ENCODE measurements around the gene RAB11FIP2. TPM values are rescaled to one million over a fixed set of nuclear protein-coding genes. Genes with fewer than 3 reads are reported as not detected.

Gene RAB11FIP2
- total RNA-seq: 8.2 and 18.4 TPM in 2 replicates
- polyA plus RNA-seq: 9.8 and 12.8 TPM in 2 replicates

GRCh38 chr10:118046395-118047156 lies at the start of gene RAB11FIP2:
Gene RAB11FIP2 (minus strand): TSS chr10:118046941. CDS start chr10:118046163, 778 bp downstream.
- no peaks in the 10 kb centered on the region for H3K27me3 ChIP-seq
- peak; percentile 32 for TF ChIP-seq CTCF (IDR thresholded peaks at IDR 0.05; ENCODE audit: low read depth, low read length)
- peak within 1 kb of the TSS; percentile 90 for H3K4me3 ChIP-seq
- no peaks in the 10 kb centered on the region for H3K36me3 ChIP-seq
- H3K4me1 ChIP-seq (ENCODE audit: low read depth): peaks cover 17% of the 10 kb centered on the region
- peak; percentile 96 to 97 for DNase-seq (ENCODE audit: low read depth in 1 of 2, low spot score in 1 of 2)
- no peaks in the 10 kb centered on the region for H3K9me3 ChIP-seq (ENCODE audit: low read depth)
- peak within 1 kb of the TSS; percentile 98 for H3K27ac ChIP-seq

GRCh38 chr10:118096022-118096421 lies 49.3 kb upstream of the RAB11FIP2 start:
- Histone ChIP-seq H3K4me1 (ENCODE audit: low read depth) (no peaks in the 10 kb centered on the region), H3K36me3 (no peaks in the 10 kb centered on the region), H3K9me3 (ENCODE audit: low read depth) (no peaks in the 10 kb centered on the region), H3K27ac (no peak overlapping the region), H3K4me3 (no peak overlapping the region), H3K27me3 (peaks cover under 1% of the 10 kb centered on the region)
- no peak for TF ChIP-seq CTCF (IDR thresholded peaks at IDR 0.05; ENCODE audit: low read depth, low read length)
- DNase-seq (ENCODE audit: low read depth in 1 of 2, low spot score in 1 of 2): no peak

GRCh38 chr10:118092209-118092608 lies 45.5 kb upstream of the RAB11FIP2 start:
- no peak for TF ChIP-seq CTCF (IDR thresholded peaks at IDR 0.05; ENCODE audit: low read depth, low read length)
- H3K27ac ChIP-seq: no peak overlapping the region
- H3K27me3 ChIP-seq: no peaks in the 10 kb centered on the region
- no peaks in the 10 kb centered on the region for H3K4me1 ChIP-seq (ENCODE audit: low read depth)
- DNase-seq (ENCODE audit: low read depth in 1 of 2, low spot score in 1 of 2): no peak
- H3K9me3 ChIP-seq (ENCODE audit: low read depth): no peaks in the 10 kb centered on the region
- H3K36me3 ChIP-seq: no peaks in the 10 kb centered on the region
- H3K4me3 ChIP-seq: no peak overlapping the region

- Histone ChIP-seq H3K27ac (no peak overlapping the region), H3K9me3 (ENCODE audit: low read depth) (no peaks in the 10 kb centered on the region), H3K27me3 (no peaks in the 10 kb centered on the region), H3K4me1 (ENCODE audit: low read depth) (no peaks in the 10 kb centered on the region), H3K4me3 (no peak overlapping the region), H3K36me3 (no peaks in the 10 kb centered on the region)
- no peak for TF ChIP-seq CTCF (IDR thresholded peaks at IDR 0.05; ENCODE audit: low read depth, low read length)
- no peak for DNase-seq (ENCODE audit: low read depth in 1 of 2, low spot score in 1 of 2)
These were observed 34.1 kb upstream of the RAB11FIP2 start for GRCh38 chr10:118080817-118081216.

GRCh38 chr10:118076705-118077104 lies 30.0 kb upstream of the RAB11FIP2 start:
- Histone ChIP-seq H3K27me3 (no peaks in the 10 kb centered on the region), H3K9me3 (ENCODE audit: low read depth) (no peaks in the 10 kb centered on the region), H3K4me3 (no peak overlapping the region), H3K27ac (no peak overlapping the region), H3K36me3 (no peaks in the 10 kb centered on the region), H3K4me1 (ENCODE audit: low read depth) (no peaks in the 10 kb centered on the region)
- TF ChIP-seq CTCF (IDR thresholded peaks at IDR 0.05; ENCODE audit: low read depth, low read length): no peak
- DNase-seq (ENCODE audit: low read depth in 1 of 2, low spot score in 1 of 2): no peak

All from cardiac muscle cell (in vitro differentiated cells and primary cell).